PC-9 (cell line): ENCODE results near the gene NPR2. TPM values are rescaled to one million over a fixed set of nuclear protein-coding genes. Genes with fewer than 3 reads are reported as not detected.
A peak's percentile ranks its signal among the peaks of the same experiment; 100 is the strongest.

Experiments used
- BruUV-seq: library from RNA; stranded (reverse); fragments of 400-500 nt; replicated peaks from 2 replicates; lab custom pipeline; 2021; lab: Mats Ljungman, UMichigan
- CTCF ChIA-PET: fragments of 300-600 bp; sonication (Branson Sonifier 250); formaldehyde crosslinking; loops from one replicate; lab custom pipeline; 2022; ENCODE audit warnings: antibody characterized with exemption; lab: Charles Lee
- POLR2A ChIA-PET: fragments of 300-600 bp; sonication (Branson Sonifier 250); formaldehyde crosslinking; loops from one replicate; lab custom pipeline; 2022; ENCODE audit warnings: antibody characterized with exemption; ENCODE audit not compliant: unreplicated experiment; lab: Charles Lee
- DNase-seq, 2 experiments: peaks; one replicate each; pipeline versions ENCODE4 v3.0.0 to v3.0.0-alpha.2; 2015 to 2022; ENCODE audit warnings: mixed read lengths in 1 of 2
- H2AFZ ChIP-seq: fragments of 200-600 bp; sonication (generic); 2 replicates; pipeline ENCODE4 v1.8.1; 2017; ENCODE audit warnings: antibody characterized with exemption
- H3F3A ChIP-seq: fragments of 200-600 bp; sonication (generic); 2 replicates; pipeline ENCODE4 v1.8.1; 2017; ENCODE audit warnings: antibody characterized with exemption, mild to moderate bottlenecking, low read depth; ENCODE audit not compliant: insufficient read depth
- H3K27ac ChIP-seq: fragments of 200-600 bp; sonication (generic); 2 replicates; pipeline ENCODE4 v1.6.1; 2016; ENCODE audit warnings: mixed run types
- H3K27me3 ChIP-seq: fragments of 200-600 bp; sonication (generic); 2 replicates; pipeline ENCODE4 v1.6.1; 2016; ENCODE audit warnings: low read depth, mixed run types; ENCODE audit not compliant: insufficient read depth
- H3K36me3 ChIP-seq: fragments of 200-600 bp; sonication (generic); 2 replicates; pipeline ENCODE4 v1.6.1; 2016; ENCODE audit warnings: low read depth, mixed run types
- H3K4me1 ChIP-seq: fragments of 200-600 bp; sonication (generic); replicated peaks from 2 replicates; pipeline ENCODE4 v1.6.1; 2016; ENCODE audit warnings: mixed run types; ENCODE audit not compliant: insufficient read depth
- H3K4me2 ChIP-seq: fragments of 200-600 bp; sonication (generic); 2 replicates; pipeline ENCODE4 v1.6.1; 2017; ENCODE audit warnings: mixed run types
- H3K4me3 ChIP-seq: fragments of 200-600 bp; sonication (generic); 2 replicates; pipeline ENCODE4 v1.6.1; 2016; ENCODE audit warnings: mixed run types
- H3K79me2 ChIP-seq: fragments of 200-600 bp; sonication (generic); 2 replicates; pipeline ENCODE4 v1.6.1; 2017; ENCODE audit warnings: low read depth, mixed run types
- H3K9me2 ChIP-seq: fragments of 200-600 bp; sonication (generic); 2 replicates; pipeline ENCODE4 v1.8.1; 2017; ENCODE audit warnings: mild to moderate bottlenecking; ENCODE audit not compliant: insufficient read depth
- H3K9me3 ChIP-seq: fragments of 200-600 bp; sonication (generic); 2 replicates; pipeline ENCODE4 v1.8.1; 2016; ENCODE audit warnings: low read depth; ENCODE audit not compliant: insufficient read depth
- H4K20me1 ChIP-seq: fragments of 200-600 bp; sonication (generic); 2 replicates; pipeline ENCODE4 v1.8.1; 2017; ENCODE audit not compliant: insufficient read depth
- CTCF ChIP-seq: fragments of 200-600 bp; sonication (generic); conservative IDR thresholded peaks from 2 replicates; pipeline ENCODE4 v1.6.1; 2017; ENCODE audit warnings: mixed run types, antibody characterized with exemption, mild to moderate bottlenecking, moderate library complexity
- EZH2 ChIP-seq: fragments of 200-600 bp; sonication (generic); IDR thresholded peaks from 2 replicates; pipeline ENCODE4 v1.8.0; 2017; ENCODE audit warnings: antibody characterized with exemption, low read depth
- intact Hi-C: fragments of 100-400 bp; cut with micrococcal nuclease; formaldehyde crosslinking; loops from one replicate; pipeline ENCODE4 v1.10.0; 2022; ENCODE audit not compliant: unreplicated experiment
- total RNA-seq: library from RNA; stranded (reverse); gene quantifications from 2 replicates; pipeline ENCODE4 v1.2.3, GENCODE V29; 2021

NPR2 gene
- total RNA-seq, 1 experiment from 2014 or later, result 11.3 TPM

GRCh38 chr9:35759795-35760194 lies 31.6 kb upstream of the NPR2 start:
- Histone ChIP-seq H3K36me3 (no peaks in the 10 kb centered on the region), H3K79me2 (peaks cover 38% of the 10 kb centered on the region), H3K4me3 (no peak overlapping the region), H3K9me3 (no peaks in the 10 kb centered on the region), H3K4me1 (peaks cover 17% of the 10 kb centered on the region), H3K27me3 (no peaks in the 10 kb centered on the region), H4K20me1 (no peaks in the 10 kb centered on the region), H2AFZ (no peak overlapping the region), H3K4me2 (no peak overlapping the region), H3K27ac (no peak overlapping the region), H3K9me2 (no peaks in the 10 kb centered on the region), H3F3A (peaks cover 29% of the 10 kb centered on the region)
- TF ChIP-seq EZH2 (no peak), CTCF (no peak)
- intact Hi-C loops, result no loop called here
- ChIA-PET CTCF (no interaction called here), POLR2A (no interaction called here)
- no peak for DNase-seq
- BruUV-seq, result no TSS peak

- TF ChIP-seq EZH2, result no peak
- no peak for TF ChIP-seq CTCF
- intact Hi-C loops, result no loop called here
- CTCF ChIA-PET, result no interaction called here
These were observed 30.7 kb upstream of the NPR2 start for GRCh38 chr9:35760651-35761050.

GRCh38 chr9:35763181-35763580 lies 28.2 kb upstream of the NPR2 start:
- no peak for DNase-seq
- no peaks in the 10 kb centered on the region for H3K27me3 ChIP-seq
- H3K79me2 ChIP-seq, result peaks cover 33% of the 10 kb centered on the region
- H3K36me3 ChIP-seq, result no peaks in the 10 kb centered on the region
- no TSS peak for BruUV-seq
- no peak overlapping the region for H3K4me2 ChIP-seq
- H3K9me3 ChIP-seq, result no peaks in the 10 kb centered on the region
- no peak overlapping the region for H3K4me3 ChIP-seq
- no peak overlapping the region for H3K27ac ChIP-seq
- TF ChIP-seq EZH2 (no peak), CTCF (no peak)
- peaks cover 11% of the 10 kb centered on the region for H3K4me1 ChIP-seq
- no peaks in the 10 kb centered on the region for H4K20me1 ChIP-seq
- intact Hi-C loops, result no loop called here
- ChIA-PET POLR2A (no interaction called here), CTCF (no interaction called here)
- no peaks in the 10 kb centered on the region for H3K9me2 ChIP-seq
- peaks cover 7% of the 10 kb centered on the region; the same call in 1 of the 2 replicates for H3F3A ChIP-seq
- no peak overlapping the region for H2AFZ ChIP-seq

More at GRCh38 chr9:35760651-35761050, 30.7 kb upstream of the NPR2 start:
- Histone ChIP-seq H3K79me2 (peaks cover 38% of the 10 kb centered on the region), H3K27ac (no peak overlapping the region), H3K36me3 (no peaks in the 10 kb centered on the region), H3K9me2 (no peaks in the 10 kb centered on the region), H3K4me2 (no peak overlapping the region), H3K4me3 (no peak overlapping the region), H4K20me1 (no peaks in the 10 kb centered on the region), H2AFZ (no peak overlapping the region), H3K9me3 (no peaks in the 10 kb centered on the region), H3K4me1 (peaks cover 17% of the 10 kb centered on the region), H3K27me3 (no peaks in the 10 kb centered on the region), H3F3A (peaks cover 26% of the 10 kb centered on the region)
- no TSS peak for BruUV-seq
- POLR2A ChIA-PET, result interaction anchor here (0.6 kb wide), 1 partner anchor 12 kb away, joined by 7 read pairs; no protein-coding TSS in a partner anchor
- DNase-seq, result peak in 1 of 2 experiments; percentile 40
